Breast epithelium (tissue), 3 donors: ENCODE measurements around the gene TXNDC15.

Experiments used
- POLR2A ChIP-seq: fragments of 450-650 bp; IDR thresholded peaks from one replicate; pipeline ENCODE4 v1.6.1; 2016; ENCODE audit warnings: antibody characterized with exemption, mild to moderate bottlenecking, moderate library complexity
- POLR2AphosphoS5 ChIP-seq, 3 donors: sonication (generic); formaldehyde crosslinking; IDR thresholded peaks; one replicate each; pipeline ENCODE4 v1.6.1; 2017; ENCODE audit warnings: antibody characterized with exemption in 3 of 3

DNA sequence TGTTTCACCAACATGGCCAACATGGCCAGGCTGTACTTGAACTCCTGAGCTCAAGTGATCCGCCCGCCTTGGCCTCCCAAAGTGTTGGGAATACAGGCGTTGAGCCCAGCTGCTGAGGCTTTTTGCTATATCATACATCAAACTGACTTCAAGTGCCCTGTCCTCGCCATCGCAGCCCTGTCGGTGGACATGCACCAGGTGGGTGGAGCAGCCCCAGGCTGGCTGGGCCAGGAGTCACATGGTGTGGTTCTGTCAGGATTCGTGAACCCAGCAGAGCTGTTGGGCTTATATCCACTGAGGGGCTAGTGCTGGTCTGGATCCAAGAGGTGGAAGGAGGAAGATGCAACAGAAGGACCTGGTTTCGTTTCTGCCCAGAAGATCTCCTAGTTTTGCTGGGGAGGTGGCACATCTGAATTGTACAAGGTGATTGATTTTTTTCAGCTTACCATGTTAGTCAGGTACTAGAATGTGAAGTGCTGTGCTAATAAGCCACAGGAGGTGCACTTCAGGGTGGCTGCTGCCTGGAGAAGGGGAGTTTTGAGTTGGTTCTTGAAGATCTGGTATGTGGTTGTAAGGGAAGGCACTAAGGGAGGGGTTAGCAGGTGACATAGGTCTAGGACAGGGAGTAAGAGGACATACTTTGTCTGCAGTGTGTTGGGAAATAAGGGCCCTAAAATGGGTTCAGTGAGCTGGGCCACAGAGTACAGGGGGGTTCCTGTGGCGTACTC lies 46.8 kb downstream of the TXNDC15 start:
- no peak for TF ChIP-seq POLR2A
- TF ChIP-seq POLR2AphosphoS5 (IDR thresholded peaks at IDR 0.05): no peak
